Measurements from ENCODE around the gene RBM4B. TPM values are rescaled to one million over a fixed set of nuclear protein-coding genes. Genes with fewer than 3 reads are reported as not detected.

Gene RBM4B
- total RNA-seq, 6 experiments from 2014 or later: 17.0 to 21.1 (median 18.2) TPM

- H3K4me3 Mint-ChIP-seq: no peak overlapping the region
- no peaks in the 10 kb centered on the region for H3K36me3 Mint-ChIP-seq (ENCODE audit: low read depth)
Measured at GRCh38 chr11:66688561-66689534, 11.2 kb upstream of the RBM4B start.

GRCh38 chr11:66687831-66688281, 10.2 kb upstream of the RBM4B start:
- no peak overlapping the region for H3K4me3 Mint-ChIP-seq
- no peaks in the 10 kb centered on the region for H3K9me3 Mint-ChIP-seq
- no peaks in the 10 kb centered on the region for H3K36me3 Mint-ChIP-seq (ENCODE audit: low read depth)
- no peak for TF ChIP-seq CTCF (IDR thresholded peaks at IDR 0.05)
- H3K27ac Mint-ChIP-seq: no peak overlapping the region
- no peak for DNase-seq
- H3K4me1 Mint-ChIP-seq (ENCODE audit: low read depth): no peaks in the 10 kb centered on the region
- peaks cover 1% of the 10 kb centered on the region; the same call in 1 of the 2 replicates for H3K27me3 Mint-ChIP-seq (ENCODE audit: insufficient read depth)

More at GRCh38 chr11:66688561-66689534, 11.2 kb upstream of the RBM4B start:
- Mint-ChIP-seq H3K27me3 (ENCODE audit: insufficient read depth) (peaks cover 7% of the 10 kb centered on the region; the same call in 1 of the 2 replicates), H3K9me3 (no peaks in the 10 kb centered on the region), H3K27ac (no peak overlapping the region), H3K4me1 (ENCODE audit: low read depth) (no peaks in the 10 kb centered on the region)
- no peak for DNase-seq
- no peak for TF ChIP-seq CTCF (IDR thresholded peaks at IDR 0.05)

- DNase-seq: no peak
- Mint-ChIP-seq H3K4me3 (no peak overlapping the region), H3K36me3 (ENCODE audit: low read depth) (no peaks in the 10 kb centered on the region), H3K4me1 (ENCODE audit: low read depth) (no peaks in the 10 kb centered on the region), H3K27me3 (ENCODE audit: insufficient read depth) (no peaks in the 10 kb centered on the region), H3K9me3 (no peaks in the 10 kb centered on the region), H3K27ac (no peak overlapping the region)
- TF ChIP-seq CTCF (IDR thresholded peaks at IDR 0.05): no peak
Measured at GRCh38 chr11:66686801-66687750, 9.4 kb upstream of the RBM4B start.

- TF ChIP-seq CTCF (IDR thresholded peaks at IDR 0.05): no peak
- H3K4me3 Mint-ChIP-seq: no peak overlapping the region
- H3K27ac Mint-ChIP-seq: no peak overlapping the region
- H3K9me3 Mint-ChIP-seq: no peaks in the 10 kb centered on the region
- H3K27me3 Mint-ChIP-seq (ENCODE audit: insufficient read depth): no peaks in the 10 kb centered on the region
- no peaks in the 10 kb centered on the region for H3K4me1 Mint-ChIP-seq (ENCODE audit: low read depth)
- H3K36me3 Mint-ChIP-seq (ENCODE audit: low read depth): no peaks in the 10 kb centered on the region
- no peak for DNase-seq
Measured at GRCh38 chr11:66686100-66686785, 8.6 kb upstream of the RBM4B start.

Measured in HFFc6 (cell line).